Lower leg skin (tissue), 3 donors: Measurements from ENCODE around the gene CHP2.

Experiments
- CTCF ChIP-seq, 3 donors: fragments of 450-650 bp; IDR thresholded peaks; one replicate each; pipeline ENCODE4 v1.5.1; 2016; ENCODE audit warnings: antibody characterized with exemption in 3 of 3, mild to moderate bottlenecking in 3 of 3, moderate library complexity in 2 of 3
- POLR2A ChIP-seq, 2 donors: fragments of 450-650 bp; IDR thresholded peaks; one replicate each; pipeline ENCODE4 v1.6.1; 2016 to 2017; ENCODE audit warnings: antibody characterized with exemption in 2 of 2, mild to moderate bottlenecking in 1 of 2, moderate library complexity in 1 of 2

- no peak for TF ChIP-seq CTCF (IDR thresholded peaks at IDR 0.05)
- no peak for TF ChIP-seq POLR2A (IDR thresholded peaks at IDR 0.05)
These were observed 30.6 kb upstream of the CHP2 start for GRCh38 chr16:23724096-23724784.
